K562 (cell line): ENCODE measurements around the gene NALCN. TPM values are rescaled to one million over a fixed set of nuclear protein-coding genes. Genes with fewer than 3 reads are reported as not detected.

ENCODE experiments used
- CBFA2T3 ChIP-seq: fragments of 450-650 bp; IDR thresholded peaks from 2 replicates; pipeline ENCODE4 v1.6.1; 2017
- NFE2 ChIP-seq: IDR thresholded peaks from 2 replicates; pipeline ENCODE4 v1.6.1; 2014; ENCODE audit warnings: antibody characterized with exemption, low read depth
- RBM22 ChIP-seq: fragments of 200-400 bp; formaldehyde crosslinking; IDR thresholded peaks from 2 replicates; pipeline ENCODE4 v1.6.1; 2018; ENCODE audit warnings: low read length, low read depth; ENCODE audit not compliant: poor library complexity, severe bottlenecking
- polyA plus RNA-seq, 8 experiments: library from polyadenylated mRNA; depleted of rRNA in 4 of 8; stranded (reverse) in 5 of 8; unstranded in 3 of 8; fragments of >200 nt; fragmentation: Nextera tagmentation in 2 of 8; fragmentation: Illumina TruSeq in 1 of 8; extraction: Ambion mirVana in 2 of 8; extraction: Trizol in 1 of 8; gene quantifications; 2 replicates each; pipeline versions ENCODE4 v1.2.1 to v1.2.3, GENCODE V29; 2011 to 2014; ENCODE audit warnings: inconsistent platforms in 1 of 8, missing spikeins in 1 of 8
- total RNA-seq, 7 experiments: library from RNA; depleted of rRNA in 6 of 7; stranded (reverse); fragments of >200 nt in 6 of 7; fragmentation: Illumina TruSeq in 2 of 7; extraction: Trizol in 2 of 7; gene quantifications; 2 replicates each; pipeline versions ENCODE4 v1.2.1 to v1.2.3, GENCODE V29; 2011 to 2021; ENCODE audit warnings: low replicate concordance in 1 of 7
- TF ChIP-seq, protein P1 (sequence below), 2 experiments: fragments of 450-650 bp; formaldehyde crosslinking in 1 of 2; IDR thresholded peaks; 2 replicates each; pipeline versions ENCODE4 v1.4.0 to v1.6.1; 2014 to 2020; ENCODE audit warnings: mild to moderate bottlenecking in 2 of 2, borderline replicate concordance in 1 of 2, low read depth in 1 of 2
- TF ChIP-seq, protein P2 (sequence below): fragments of 450-650 bp; formaldehyde crosslinking; IDR thresholded peaks from 2 replicates; pipeline ENCODE4 v1.4.0; 2020; ENCODE audit warnings: mild to moderate bottlenecking, mixed read lengths
- TF ChIP-seq, protein P3 (sequence below): fragments of 450-650 bp; IDR thresholded peaks from 2 replicates; pipeline ENCODE4 v1.6.1; 2016; ENCODE audit warnings: mild to moderate bottlenecking, moderate library complexity

Gene NALCN
- total and polyA plus RNA-seq, 9 of the 15 experiments (the other 6 are each of a cell fraction or from before 2014, with no cell fraction given), result not detected

DNA sequence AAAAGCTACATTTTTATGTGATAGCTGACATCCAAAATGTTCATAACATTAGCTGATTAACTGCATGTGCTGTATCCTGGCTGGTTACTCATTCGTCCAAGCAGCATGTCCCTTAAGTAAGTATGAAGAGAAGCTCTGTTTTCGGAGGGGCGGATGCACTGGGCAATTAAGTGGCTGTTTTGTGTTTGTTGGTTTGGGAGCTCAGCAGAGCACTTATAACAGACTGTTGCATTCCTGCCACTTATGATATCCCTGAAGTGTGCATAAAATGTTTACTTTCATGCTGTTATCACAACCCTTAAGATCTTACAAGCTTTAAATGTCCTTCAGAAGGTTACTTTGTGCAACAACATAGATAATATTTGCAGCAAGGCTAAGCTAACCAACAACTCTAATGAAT, 264.1 kb downstream of the NALCN start (continued):
- TF ChIP-seq, protein P1, sequence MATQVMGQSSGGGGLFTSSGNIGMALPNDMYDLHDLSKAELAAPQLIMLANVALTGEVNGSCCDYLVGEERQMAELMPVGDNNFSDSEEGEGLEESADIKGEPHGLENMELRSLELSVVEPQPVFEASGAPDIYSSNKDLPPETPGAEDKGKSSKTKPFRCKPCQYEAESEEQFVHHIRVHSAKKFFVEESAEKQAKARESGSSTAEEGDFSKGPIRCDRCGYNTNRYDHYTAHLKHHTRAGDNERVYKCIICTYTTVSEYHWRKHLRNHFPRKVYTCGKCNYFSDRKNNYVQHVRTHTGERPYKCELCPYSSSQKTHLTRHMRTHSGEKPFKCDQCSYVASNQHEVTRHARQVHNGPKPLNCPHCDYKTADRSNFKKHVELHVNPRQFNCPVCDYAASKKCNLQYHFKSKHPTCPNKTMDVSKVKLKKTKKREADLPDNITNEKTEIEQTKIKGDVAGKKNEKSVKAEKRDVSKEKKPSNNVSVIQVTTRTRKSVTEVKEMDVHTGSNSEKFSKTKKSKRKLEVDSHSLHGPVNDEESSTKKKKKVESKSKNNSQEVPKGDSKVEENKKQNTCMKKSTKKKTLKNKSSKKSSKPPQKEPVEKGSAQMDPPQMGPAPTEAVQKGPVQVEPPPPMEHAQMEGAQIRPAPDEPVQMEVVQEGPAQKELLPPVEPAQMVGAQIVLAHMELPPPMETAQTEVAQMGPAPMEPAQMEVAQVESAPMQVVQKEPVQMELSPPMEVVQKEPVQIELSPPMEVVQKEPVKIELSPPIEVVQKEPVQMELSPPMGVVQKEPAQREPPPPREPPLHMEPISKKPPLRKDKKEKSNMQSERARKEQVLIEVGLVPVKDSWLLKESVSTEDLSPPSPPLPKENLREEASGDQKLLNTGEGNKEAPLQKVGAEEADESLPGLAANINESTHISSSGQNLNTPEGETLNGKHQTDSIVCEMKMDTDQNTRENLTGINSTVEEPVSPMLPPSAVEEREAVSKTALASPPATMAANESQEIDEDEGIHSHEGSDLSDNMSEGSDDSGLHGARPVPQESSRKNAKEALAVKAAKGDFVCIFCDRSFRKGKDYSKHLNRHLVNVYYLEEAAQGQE (IDR thresholded peaks at IDR 0.05; ENCODE audit: borderline replicate concordance), result no peak
- TF ChIP-seq, protein P1 (CRISPR knock-in tag; IDR thresholded peaks at IDR 0.05; ENCODE audit: low read depth), result no peak
- TF ChIP-seq, protein P2, sequence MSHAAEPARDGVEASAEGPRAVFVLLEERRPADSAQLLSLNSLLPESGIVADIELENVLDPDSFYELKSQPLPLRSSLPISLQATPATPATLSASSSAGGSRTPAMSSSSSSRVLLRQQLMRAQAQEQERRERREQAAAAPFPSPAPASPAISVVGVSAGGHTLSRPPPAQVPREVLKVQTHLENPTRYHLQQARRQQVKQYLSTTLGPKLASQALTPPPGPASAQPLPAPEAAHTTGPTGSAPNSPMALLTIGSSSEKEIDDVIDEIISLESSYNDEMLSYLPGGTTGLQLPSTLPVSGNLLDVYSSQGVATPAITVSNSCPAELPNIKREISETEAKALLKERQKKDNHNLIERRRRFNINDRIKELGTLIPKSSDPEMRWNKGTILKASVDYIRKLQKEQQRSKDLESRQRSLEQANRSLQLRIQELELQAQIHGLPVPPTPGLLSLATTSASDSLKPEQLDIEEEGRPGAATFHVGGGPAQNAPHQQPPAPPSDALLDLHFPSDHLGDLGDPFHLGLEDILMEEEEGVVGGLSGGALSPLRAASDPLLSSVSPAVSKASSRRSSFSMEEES (CRISPR knock-in tag), result no peak
- no peak for TF ChIP-seq NFE2
- no peak for TF ChIP-seq CBFA2T3
- no peak for TF ChIP-seq RBM22
- TF ChIP-seq, protein P3, sequence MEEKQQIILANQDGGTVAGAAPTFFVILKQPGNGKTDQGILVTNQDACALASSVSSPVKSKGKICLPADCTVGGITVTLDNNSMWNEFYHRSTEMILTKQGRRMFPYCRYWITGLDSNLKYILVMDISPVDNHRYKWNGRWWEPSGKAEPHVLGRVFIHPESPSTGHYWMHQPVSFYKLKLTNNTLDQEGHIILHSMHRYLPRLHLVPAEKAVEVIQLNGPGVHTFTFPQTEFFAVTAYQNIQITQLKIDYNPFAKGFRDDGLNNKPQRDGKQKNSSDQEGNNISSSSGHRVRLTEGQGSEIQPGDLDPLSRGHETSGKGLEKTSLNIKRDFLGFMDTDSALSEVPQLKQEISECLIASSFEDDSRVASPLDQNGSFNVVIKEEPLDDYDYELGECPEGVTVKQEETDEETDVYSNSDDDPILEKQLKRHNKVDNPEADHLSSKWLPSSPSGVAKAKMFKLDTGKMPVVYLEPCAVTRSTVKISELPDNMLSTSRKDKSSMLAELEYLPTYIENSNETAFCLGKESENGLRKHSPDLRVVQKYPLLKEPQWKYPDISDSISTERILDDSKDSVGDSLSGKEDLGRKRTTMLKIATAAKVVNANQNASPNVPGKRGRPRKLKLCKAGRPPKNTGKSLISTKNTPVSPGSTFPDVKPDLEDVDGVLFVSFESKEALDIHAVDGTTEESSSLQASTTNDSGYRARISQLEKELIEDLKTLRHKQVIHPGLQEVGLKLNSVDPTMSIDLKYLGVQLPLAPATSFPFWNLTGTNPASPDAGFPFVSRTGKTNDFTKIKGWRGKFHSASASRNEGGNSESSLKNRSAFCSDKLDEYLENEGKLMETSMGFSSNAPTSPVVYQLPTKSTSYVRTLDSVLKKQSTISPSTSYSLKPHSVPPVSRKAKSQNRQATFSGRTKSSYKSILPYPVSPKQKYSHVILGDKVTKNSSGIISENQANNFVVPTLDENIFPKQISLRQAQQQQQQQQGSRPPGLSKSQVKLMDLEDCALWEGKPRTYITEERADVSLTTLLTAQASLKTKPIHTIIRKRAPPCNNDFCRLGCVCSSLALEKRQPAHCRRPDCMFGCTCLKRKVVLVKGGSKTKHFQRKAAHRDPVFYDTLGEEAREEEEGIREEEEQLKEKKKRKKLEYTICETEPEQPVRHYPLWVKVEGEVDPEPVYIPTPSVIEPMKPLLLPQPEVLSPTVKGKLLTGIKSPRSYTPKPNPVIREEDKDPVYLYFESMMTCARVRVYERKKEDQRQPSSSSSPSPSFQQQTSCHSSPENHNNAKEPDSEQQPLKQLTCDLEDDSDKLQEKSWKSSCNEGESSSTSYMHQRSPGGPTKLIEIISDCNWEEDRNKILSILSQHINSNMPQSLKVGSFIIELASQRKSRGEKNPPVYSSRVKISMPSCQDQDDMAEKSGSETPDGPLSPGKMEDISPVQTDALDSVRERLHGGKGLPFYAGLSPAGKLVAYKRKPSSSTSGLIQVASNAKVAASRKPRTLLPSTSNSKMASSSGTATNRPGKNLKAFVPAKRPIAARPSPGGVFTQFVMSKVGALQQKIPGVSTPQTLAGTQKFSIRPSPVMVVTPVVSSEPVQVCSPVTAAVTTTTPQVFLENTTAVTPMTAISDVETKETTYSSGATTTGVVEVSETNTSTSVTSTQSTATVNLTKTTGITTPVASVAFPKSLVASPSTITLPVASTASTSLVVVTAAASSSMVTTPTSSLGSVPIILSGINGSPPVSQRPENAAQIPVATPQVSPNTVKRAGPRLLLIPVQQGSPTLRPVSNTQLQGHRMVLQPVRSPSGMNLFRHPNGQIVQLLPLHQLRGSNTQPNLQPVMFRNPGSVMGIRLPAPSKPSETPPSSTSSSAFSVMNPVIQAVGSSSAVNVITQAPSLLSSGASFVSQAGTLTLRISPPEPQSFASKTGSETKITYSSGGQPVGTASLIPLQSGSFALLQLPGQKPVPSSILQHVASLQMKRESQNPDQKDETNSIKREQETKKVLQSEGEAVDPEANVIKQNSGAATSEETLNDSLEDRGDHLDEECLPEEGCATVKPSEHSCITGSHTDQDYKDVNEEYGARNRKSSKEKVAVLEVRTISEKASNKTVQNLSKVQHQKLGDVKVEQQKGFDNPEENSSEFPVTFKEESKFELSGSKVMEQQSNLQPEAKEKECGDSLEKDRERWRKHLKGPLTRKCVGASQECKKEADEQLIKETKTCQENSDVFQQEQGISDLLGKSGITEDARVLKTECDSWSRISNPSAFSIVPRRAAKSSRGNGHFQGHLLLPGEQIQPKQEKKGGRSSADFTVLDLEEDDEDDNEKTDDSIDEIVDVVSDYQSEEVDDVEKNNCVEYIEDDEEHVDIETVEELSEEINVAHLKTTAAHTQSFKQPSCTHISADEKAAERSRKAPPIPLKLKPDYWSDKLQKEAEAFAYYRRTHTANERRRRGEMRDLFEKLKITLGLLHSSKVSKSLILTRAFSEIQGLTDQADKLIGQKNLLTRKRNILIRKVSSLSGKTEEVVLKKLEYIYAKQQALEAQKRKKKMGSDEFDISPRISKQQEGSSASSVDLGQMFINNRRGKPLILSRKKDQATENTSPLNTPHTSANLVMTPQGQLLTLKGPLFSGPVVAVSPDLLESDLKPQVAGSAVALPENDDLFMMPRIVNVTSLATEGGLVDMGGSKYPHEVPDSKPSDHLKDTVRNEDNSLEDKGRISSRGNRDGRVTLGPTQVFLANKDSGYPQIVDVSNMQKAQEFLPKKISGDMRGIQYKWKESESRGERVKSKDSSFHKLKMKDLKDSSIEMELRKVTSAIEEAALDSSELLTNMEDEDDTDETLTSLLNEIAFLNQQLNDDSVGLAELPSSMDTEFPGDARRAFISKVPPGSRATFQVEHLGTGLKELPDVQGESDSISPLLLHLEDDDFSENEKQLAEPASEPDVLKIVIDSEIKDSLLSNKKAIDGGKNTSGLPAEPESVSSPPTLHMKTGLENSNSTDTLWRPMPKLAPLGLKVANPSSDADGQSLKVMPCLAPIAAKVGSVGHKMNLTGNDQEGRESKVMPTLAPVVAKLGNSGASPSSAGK, result no peak
